Measurements from ENCODE around the gene ELMO3. TPM values are rescaled to one million over a fixed set of nuclear protein-coding genes. Genes with fewer than 3 reads are reported as not detected.

Gene ELMO3
- total RNA-seq, 2 experiments from 2014 or later = 1.9 to 2.3 TPM

DNA sequence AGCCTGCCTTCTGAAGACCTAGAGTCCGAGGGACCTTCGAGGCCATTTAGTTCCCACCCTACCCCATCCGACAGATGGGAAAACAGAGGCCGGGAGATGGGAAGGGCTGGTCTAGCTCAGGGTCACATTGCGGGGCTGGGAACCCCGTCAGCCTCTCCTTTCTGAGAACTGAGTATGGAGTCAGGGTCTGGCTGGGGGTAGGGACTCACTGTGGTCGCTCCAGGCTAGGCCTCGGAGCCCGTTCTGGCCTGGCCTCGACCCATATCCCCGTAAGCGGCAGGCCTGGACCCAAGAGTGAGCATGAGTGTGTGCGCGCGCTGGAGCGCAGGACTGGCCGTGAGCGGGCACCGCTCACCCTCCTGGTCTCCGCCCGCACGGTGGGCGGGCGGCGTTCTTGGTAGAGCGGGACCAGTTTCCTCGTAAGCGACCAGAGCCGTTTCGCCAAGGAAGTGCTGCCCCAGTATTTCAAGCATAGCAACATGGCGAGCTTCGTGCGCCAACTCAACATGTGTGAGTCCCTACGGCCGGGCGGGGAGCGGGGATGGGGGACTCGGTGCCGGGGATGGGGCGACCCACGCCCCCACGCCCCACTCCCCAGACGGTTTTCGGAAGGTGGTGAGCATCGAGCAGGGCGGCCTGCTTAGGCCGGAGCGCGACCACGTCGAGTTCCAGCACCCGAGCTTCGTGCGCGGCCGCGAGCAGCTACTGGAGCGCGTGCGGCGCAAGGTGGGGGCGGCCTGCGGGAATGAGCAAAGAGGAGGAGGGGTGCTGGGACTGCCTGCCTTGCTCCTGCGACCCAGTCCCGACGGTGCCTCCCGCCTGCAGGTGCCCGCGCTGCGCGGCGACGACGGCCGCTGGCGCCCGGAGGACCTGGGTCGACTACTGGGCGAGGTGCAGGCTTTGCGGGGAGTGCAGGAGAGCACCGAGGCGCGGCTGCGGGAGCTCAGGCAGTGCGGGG is 33.5 kb upstream of the ELMO3 start:
- H3K27me3 ChIP-seq (ENCODE audit: control insufficient read depth in 1 of 2, insufficient read depth in 2 of 2, low read length in 2 of 2) = peaks cover 73 to 83% of the 10 kb centered on the region in 2 experiments
- H3K9me3 ChIP-seq (ENCODE audit: control insufficient read depth in 1 of 2, insufficient read depth in 1 of 2, low read length in 2 of 2) = peaks cover 0 to 33% of the 10 kb centered on the region in 2 experiments
- Mint-ChIP-seq H3K27me3 (peaks cover 83% of the 10 kb centered on the region), H3K27ac (no peak overlapping the region), H3K36me3 (ENCODE audit: low read depth) (peaks cover 6% of the 10 kb centered on the region), H3K9me3 (no peaks in the 10 kb centered on the region), H3K4me3 (peak overlapping the region; percentile 11), H3K4me1 (ENCODE audit: low read depth) (peaks cover 32% of the 10 kb centered on the region)
- ATAC-seq (ENCODE audit: poor library complexity) (no peak), DNase-seq (peak in 1 of 14 experiments; percentile 27)
- intact Hi-C loops (cut with DNase I, micrococcal nuclease) = no loop called here
- peaks cover 68% of the 10 kb centered on the region for H3K4me1 ChIP-seq (ENCODE audit: insufficient read depth, low read length)
- H3K27ac ChIP-seq (ENCODE audit: low read depth in 1 of 2, low read length in 2 of 2) = no peak overlapping the region
- CTCF ChIA-PET = interaction anchor here (2.7 kb wide), 1 partner anchor 10 kb away, joined by 12 read pairs; no protein-coding TSS in a partner anchor
- H3K4me3 ChIP-seq (ENCODE audit: low read length) = no peak overlapping the region
- H3K36me3 ChIP-seq (ENCODE audit: insufficient read depth, low read length) = no peaks in the 10 kb centered on the region
- POLR2A ChIA-PET = interaction anchor here (1.3 to 2.2 kb wide), 2 partner anchors 10 to 15 kb away, joined by 4 to 8 read pairs; partner anchors contain the start of gene B3GNT9
- TF ChIP-seq, protein P1, sequence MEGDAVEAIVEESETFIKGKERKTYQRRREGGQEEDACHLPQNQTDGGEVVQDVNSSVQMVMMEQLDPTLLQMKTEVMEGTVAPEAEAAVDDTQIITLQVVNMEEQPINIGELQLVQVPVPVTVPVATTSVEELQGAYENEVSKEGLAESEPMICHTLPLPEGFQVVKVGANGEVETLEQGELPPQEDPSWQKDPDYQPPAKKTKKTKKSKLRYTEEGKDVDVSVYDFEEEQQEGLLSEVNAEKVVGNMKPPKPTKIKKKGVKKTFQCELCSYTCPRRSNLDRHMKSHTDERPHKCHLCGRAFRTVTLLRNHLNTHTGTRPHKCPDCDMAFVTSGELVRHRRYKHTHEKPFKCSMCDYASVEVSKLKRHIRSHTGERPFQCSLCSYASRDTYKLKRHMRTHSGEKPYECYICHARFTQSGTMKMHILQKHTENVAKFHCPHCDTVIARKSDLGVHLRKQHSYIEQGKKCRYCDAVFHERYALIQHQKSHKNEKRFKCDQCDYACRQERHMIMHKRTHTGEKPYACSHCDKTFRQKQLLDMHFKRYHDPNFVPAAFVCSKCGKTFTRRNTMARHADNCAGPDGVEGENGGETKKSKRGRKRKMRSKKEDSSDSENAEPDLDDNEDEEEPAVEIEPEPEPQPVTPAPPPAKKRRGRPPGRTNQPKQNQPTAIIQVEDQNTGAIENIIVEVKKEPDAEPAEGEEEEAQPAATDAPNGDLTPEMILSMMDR (IDR thresholded peaks at IDR 0.05) = no peak

GRCh38 chr16:67166110-67166547 is 32.8 kb upstream of the ELMO3 start:
- Mint-ChIP-seq H3K27me3 (peaks cover 81% of the 10 kb centered on the region), H3K36me3 (ENCODE audit: low read depth) (no peaks in the 10 kb centered on the region), H3K9me3 (no peaks in the 10 kb centered on the region), H3K27ac (no peak overlapping the region), H3K4me3 (no peak overlapping the region), H3K4me1 (ENCODE audit: low read depth) (peaks cover 30% of the 10 kb centered on the region)
- no peaks in the 10 kb centered on the region for H3K36me3 ChIP-seq (ENCODE audit: insufficient read depth, low read length)
- DNase-seq (peak in 1 of 14 experiments; percentile 11), ATAC-seq (ENCODE audit: poor library complexity) (no peak)
- H3K27me3 ChIP-seq (ENCODE audit: control insufficient read depth in 1 of 2, insufficient read depth in 2 of 2, low read length in 2 of 2) = peaks cover 78 to 90% of the 10 kb centered on the region in 2 experiments
- no peak overlapping the region for H3K4me3 ChIP-seq (ENCODE audit: low read length)
- POLR2A ChIA-PET = interaction anchor here (1.2 kb wide), 2 partner anchors 14 to 19 kb away, joined by 4 to 5 read pairs; no protein-coding TSS in a partner anchor
- CTCF ChIA-PET = no interaction called here
- peaks cover 0 to 33% of the 10 kb centered on the region in 2 experiments for H3K9me3 ChIP-seq (ENCODE audit: control insufficient read depth in 1 of 2, insufficient read depth in 1 of 2, low read length in 2 of 2)
- intact Hi-C loops (cut with DNase I, micrococcal nuclease) = no loop called here
- TF ChIP-seq, protein P1 (IDR thresholded peaks at IDR 0.05) = no peak
- peaks cover 66% of the 10 kb centered on the region for H3K4me1 ChIP-seq (ENCODE audit: insufficient read depth, low read length)
- H3K27ac ChIP-seq (ENCODE audit: low read depth in 1 of 2, low read length in 2 of 2) = no peak overlapping the region

DNA sequence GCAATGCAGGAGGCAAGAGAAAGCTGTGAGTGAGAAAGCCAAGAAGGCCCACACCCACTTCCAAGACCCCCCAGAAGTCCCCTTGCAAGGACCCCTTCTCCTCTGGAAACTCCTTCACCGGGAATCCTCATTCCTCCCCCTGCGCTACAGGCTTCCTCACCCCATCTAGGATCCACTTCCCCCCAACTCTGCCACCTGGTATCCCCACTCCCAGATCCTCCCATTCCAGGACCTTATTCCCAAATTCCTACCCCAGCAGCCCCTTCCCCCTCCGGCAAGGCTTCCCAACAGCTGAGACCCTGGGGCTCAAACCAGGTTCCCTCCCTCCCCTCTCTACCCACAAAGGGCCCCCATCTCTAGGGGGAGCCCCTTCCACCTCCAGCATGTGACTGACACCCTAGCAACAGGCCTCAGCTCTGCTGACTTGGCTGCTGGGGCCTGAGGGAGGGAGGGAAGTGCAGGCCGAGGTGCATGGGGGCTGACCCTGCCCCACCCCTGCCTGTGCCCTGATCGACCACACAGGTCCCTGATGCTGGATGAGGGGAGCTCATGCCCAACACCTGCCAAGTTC is 32.2 kb upstream of the ELMO3 start:
- peak in 1 of 14 experiments; percentile 12 for DNase-seq
- Histone ChIP-seq H3K36me3 (ENCODE audit: insufficient read depth, low read length) (no peaks in the 10 kb centered on the region), H3K9me3 (ENCODE audit: control insufficient read depth in 1 of 2, insufficient read depth in 1 of 2, low read length in 2 of 2) (peaks cover 0 to 33% of the 10 kb centered on the region in 2 experiments), H3K4me1 (ENCODE audit: insufficient read depth, low read length) (peaks cover 61% of the 10 kb centered on the region), H3K4me3 (ENCODE audit: low read length) (no peak overlapping the region), H3K27me3 (ENCODE audit: control insufficient read depth in 1 of 2, insufficient read depth in 2 of 2, low read length in 2 of 2) (peaks cover 77 to 91% of the 10 kb centered on the region in 2 experiments), H3K27ac (ENCODE audit: low read depth in 1 of 2, low read length in 2 of 2) (no peak overlapping the region)
- TF ChIP-seq, protein P1 (IDR thresholded peaks at IDR 0.05) = no peak
- Mint-ChIP-seq H3K27ac (no peak overlapping the region), H3K9me3 (no peaks in the 10 kb centered on the region), H3K27me3 (peaks cover 82% of the 10 kb centered on the region), H3K4me1 (ENCODE audit: low read depth) (peaks cover 35% of the 10 kb centered on the region), H3K36me3 (ENCODE audit: low read depth) (no peaks in the 10 kb centered on the region), H3K4me3 (no peak overlapping the region)
- no peak for ATAC-seq (ENCODE audit: poor library complexity)
- POLR2A ChIA-PET = interaction anchor here (1.2 kb wide), 2 partner anchors 14 to 18 kb away, joined by 4 to 5 read pairs; no protein-coding TSS in a partner anchor
- intact Hi-C loops (cut with DNase I, micrococcal nuclease) = no loop called here
- CTCF ChIA-PET = no interaction called here
